Measurements from ENCODE around the gene METTL18. TPM values are rescaled to one million over a fixed set of nuclear protein-coding genes. Genes with fewer than 3 reads are reported as not detected.

METTL18 gene
- polyA plus RNA-seq, 3 donors: 0.68 to 2.5 (median 2.3) TPM

DNA sequence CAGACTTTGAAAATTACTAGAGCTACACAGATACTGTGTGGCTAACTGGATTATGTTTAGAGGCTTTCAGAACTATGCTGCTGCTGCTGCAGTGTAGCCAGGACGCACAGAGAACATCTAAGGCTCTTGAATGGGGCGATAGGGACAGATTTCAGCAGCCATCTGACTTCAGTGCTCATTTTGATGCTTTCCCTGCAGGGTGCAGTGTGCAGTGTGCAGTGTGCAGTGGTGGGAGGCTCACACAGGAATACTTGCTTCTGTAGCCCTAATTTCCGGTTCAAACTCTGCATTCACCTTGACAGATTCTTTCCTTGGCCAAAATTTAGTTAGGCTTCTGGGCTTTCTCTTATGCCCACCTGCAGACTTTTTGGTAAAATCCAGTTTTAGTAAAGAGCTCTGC lies 7.7 kb downstream of the METTL18 start:
- Mint-ChIP-seq H3K27me3 (ENCODE audit: low read depth in 3 of 3) (peaks cover 14 to 23% (median 17%) of the 10 kb centered on the region in 3 donors), H3K4me1 (peaks cover 3% of the 10 kb centered on the region), H3K9me3 (peaks cover 0 to 3% (median 0%) of the 10 kb centered on the region in 7 donors), H3K4me3 (no peak overlapping the region), H3K27ac (no peak overlapping the region), H3K36me3 (peaks cover under 1 to 6% of the 10 kb centered on the region in 2 donors)
- H4K20me1 ChIP-seq (ENCODE audit: insufficient read depth, low read length): no peaks in the 10 kb centered on the region
- H3K36me3 ChIP-seq (replicated peaks in 1 of 2; ENCODE audit: control insufficient read depth in 1 of 2, insufficient read depth in 2 of 2, low read length in 2 of 2): no peaks in the 10 kb centered on the region
- H3K4me3 ChIP-seq (replicated peaks in 1 of 3; ENCODE audit: low read depth in 2 of 3, low read length in 3 of 3): no peak overlapping the region
- no peak overlapping the region for H3K9ac ChIP-seq (ENCODE audit: insufficient read depth, low read length, poor library complexity, severe bottlenecking)
- H3K9me3 ChIP-seq (replicated peaks in 1 of 2; ENCODE audit: control insufficient read depth in 1 of 2, insufficient read depth in 1 of 2, low read length in 2 of 2): no peaks in the 10 kb centered on the region
- TF ChIP-seq, protein P1, sequence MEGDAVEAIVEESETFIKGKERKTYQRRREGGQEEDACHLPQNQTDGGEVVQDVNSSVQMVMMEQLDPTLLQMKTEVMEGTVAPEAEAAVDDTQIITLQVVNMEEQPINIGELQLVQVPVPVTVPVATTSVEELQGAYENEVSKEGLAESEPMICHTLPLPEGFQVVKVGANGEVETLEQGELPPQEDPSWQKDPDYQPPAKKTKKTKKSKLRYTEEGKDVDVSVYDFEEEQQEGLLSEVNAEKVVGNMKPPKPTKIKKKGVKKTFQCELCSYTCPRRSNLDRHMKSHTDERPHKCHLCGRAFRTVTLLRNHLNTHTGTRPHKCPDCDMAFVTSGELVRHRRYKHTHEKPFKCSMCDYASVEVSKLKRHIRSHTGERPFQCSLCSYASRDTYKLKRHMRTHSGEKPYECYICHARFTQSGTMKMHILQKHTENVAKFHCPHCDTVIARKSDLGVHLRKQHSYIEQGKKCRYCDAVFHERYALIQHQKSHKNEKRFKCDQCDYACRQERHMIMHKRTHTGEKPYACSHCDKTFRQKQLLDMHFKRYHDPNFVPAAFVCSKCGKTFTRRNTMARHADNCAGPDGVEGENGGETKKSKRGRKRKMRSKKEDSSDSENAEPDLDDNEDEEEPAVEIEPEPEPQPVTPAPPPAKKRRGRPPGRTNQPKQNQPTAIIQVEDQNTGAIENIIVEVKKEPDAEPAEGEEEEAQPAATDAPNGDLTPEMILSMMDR (IDR thresholded peaks at IDR 0.05): no peak
- H3K79me2 ChIP-seq (ENCODE audit: insufficient read depth, low read length): no peaks in the 10 kb centered on the region
- no peak for DNase-seq
- no peak overlapping the region for H3K27ac ChIP-seq (ENCODE audit: low read depth in 1 of 2, low read length in 2 of 2)
- 93% methylated on average over 3 of the region's 3 CpGs for WGBS (ENCODE audit: insufficient coverage)
- H2AFZ ChIP-seq (ENCODE audit: insufficient read depth, low read depth, low read length, poor library complexity, severe bottlenecking): no peak overlapping the region
- peaks cover 2 to 4% of the 10 kb centered on the region in 2 donors for H3K27me3 ChIP-seq (ENCODE audit: control insufficient read depth in 2 of 2, insufficient read depth in 2 of 2, low read length in 2 of 2)
- no peaks in the 10 kb centered on the region for H3K4me1 ChIP-seq (ENCODE audit: control insufficient read depth in 1 of 2, insufficient read depth in 2 of 2, low read length in 2 of 2)
- intact Hi-C loops (cut with micrococcal nuclease): no loop called here
- no peak overlapping the region for H3K4me2 ChIP-seq (replicated peaks; ENCODE audit: extremely low read depth, low read length, poor library complexity, severe bottlenecking)

DNA sequence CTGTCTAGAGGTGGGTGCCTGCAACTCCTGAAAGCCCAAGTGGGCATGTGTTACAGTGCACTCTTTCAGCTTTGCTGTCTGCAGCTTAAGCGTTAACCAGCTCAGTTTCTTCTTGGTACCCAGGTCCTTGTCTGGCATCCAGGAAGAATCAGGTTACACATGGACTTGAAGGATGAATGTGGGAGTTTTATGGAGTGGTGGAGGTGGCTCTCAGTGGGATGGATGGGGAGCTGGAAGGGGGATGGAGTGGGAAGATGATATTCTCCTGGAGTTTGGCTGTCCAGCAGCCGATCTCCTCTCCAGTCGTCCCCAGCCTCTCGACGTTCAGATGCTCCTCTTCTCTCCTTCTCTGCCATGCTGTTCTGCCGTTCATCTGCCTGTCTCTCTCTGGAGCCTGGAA lies 9.4 kb downstream of the METTL18 start:
- H3K9ac ChIP-seq (ENCODE audit: insufficient read depth, low read length, poor library complexity, severe bottlenecking): no peak overlapping the region
- no peak overlapping the region for H3K27ac Mint-ChIP-seq
- H4K20me1 ChIP-seq (ENCODE audit: insufficient read depth, low read length): no peaks in the 10 kb centered on the region
- no peak overlapping the region for H3K4me2 ChIP-seq (replicated peaks; ENCODE audit: extremely low read depth, low read length, poor library complexity, severe bottlenecking)
- intact Hi-C loops (cut with micrococcal nuclease): no loop called here
- DNase-seq: no peak
- H3K4me3 ChIP-seq (replicated peaks in 1 of 3; ENCODE audit: low read depth in 2 of 3, low read length in 3 of 3): no peak overlapping the region
- H3K4me1 Mint-ChIP-seq: no peaks in the 10 kb centered on the region
- H3K36me3 ChIP-seq (replicated peaks in 1 of 2; ENCODE audit: control insufficient read depth in 1 of 2, insufficient read depth in 2 of 2, low read length in 2 of 2): no peaks in the 10 kb centered on the region
- H3K4me1 ChIP-seq (ENCODE audit: control insufficient read depth in 1 of 2, insufficient read depth in 2 of 2, low read length in 2 of 2): no peaks in the 10 kb centered on the region
- no peak overlapping the region for H3K4me3 Mint-ChIP-seq
- H2AFZ ChIP-seq (ENCODE audit: insufficient read depth, low read depth, low read length, poor library complexity, severe bottlenecking): no peak overlapping the region
- H3K27me3 ChIP-seq (ENCODE audit: control insufficient read depth in 2 of 2, insufficient read depth in 2 of 2, low read length in 2 of 2): peaks cover 2 to 4% of the 10 kb centered on the region in 2 donors
- peaks cover 12 to 23% (median 17%) of the 10 kb centered on the region in 3 donors for H3K27me3 Mint-ChIP-seq (ENCODE audit: low read depth in 3 of 3)
- no peaks in the 10 kb centered on the region for H3K79me2 ChIP-seq (ENCODE audit: insufficient read depth, low read length)
- 100% methylated on average over 1 of the region's 6 CpGs for WGBS (ENCODE audit: insufficient coverage)
- no peaks in the 10 kb centered on the region for H3K9me3 ChIP-seq (replicated peaks in 1 of 2; ENCODE audit: control insufficient read depth in 1 of 2, insufficient read depth in 1 of 2, low read length in 2 of 2)
- no peak overlapping the region for H3K27ac ChIP-seq (ENCODE audit: low read depth in 1 of 2, low read length in 2 of 2)
- TF ChIP-seq, protein P1 (IDR thresholded peaks at IDR 0.05): no peak
- H3K36me3 Mint-ChIP-seq: no peaks in the 10 kb centered on the region
- peaks cover 0 to 4% (median 0%) of the 10 kb centered on the region in 7 donors for H3K9me3 Mint-ChIP-seq
